ENCODE results near the gene ADAMTS17. TPM values are rescaled to one million over a fixed set of nuclear protein-coding genes. Genes with fewer than 3 reads are reported as not detected.

Gene ADAMTS17
- total RNA-seq, 1 experiment from 2014 or later: 3.2 TPM

GRCh38 chr15:100373120-100373896, 31.5 kb upstream of the ADAMTS17 start:
- no peak overlapping the region for H3K4me3 ChIP-seq
- intact Hi-C loops (cut with micrococcal nuclease; ENCODE audit: unreplicated experiment): no loop called here
- DNase-seq: no peak
- ChIA-PET POLR2A (ENCODE audit: unreplicated experiment) (no interaction called here), CTCF (no interaction called here)
- no TSS peak for BruUV-seq (replicated peaks)
- H3K27ac ChIP-seq: no peak overlapping the region
- H3K79me2 ChIP-seq (ENCODE audit: low read depth): no peaks in the 10 kb centered on the region
- peaks cover 19% of the 10 kb centered on the region; the same call in 1 of the 2 replicates for H3K27me3 ChIP-seq (ENCODE audit: insufficient read depth, low read depth)
- no peaks in the 10 kb centered on the region for H3K9me2 ChIP-seq (ENCODE audit: insufficient read depth)
- no peak for TF ChIP-seq CTCF (conservative IDR thresholded peaks at IDR 0.05)
- TF ChIP-seq EZH2 (IDR thresholded peaks at IDR 0.05; ENCODE audit: low read depth): no peak
- no peaks in the 10 kb centered on the region for H3K36me3 ChIP-seq (ENCODE audit: low read depth)
- no peak overlapping the region for H2AFZ ChIP-seq
- H3K4me2 ChIP-seq: no peak overlapping the region
- H4K20me1 ChIP-seq (ENCODE audit: insufficient read depth): no peaks in the 10 kb centered on the region
- H3K9me3 ChIP-seq (ENCODE audit: insufficient read depth, low read depth): no peaks in the 10 kb centered on the region
- H3K4me1 ChIP-seq (replicated peaks; ENCODE audit: insufficient read depth): no peaks in the 10 kb centered on the region
- H3F3A ChIP-seq (ENCODE audit: insufficient read depth, low read depth): no peaks in the 10 kb centered on the region

GRCh38 chr15:100372739-100373119, 31.0 kb upstream of the ADAMTS17 start:
- BruUV-seq (replicated peaks): no TSS peak
- Histone ChIP-seq H3K9me2 (ENCODE audit: insufficient read depth) (no peaks in the 10 kb centered on the region), H3K4me2 (no peak overlapping the region), H3K4me3 (no peak overlapping the region), H3K27ac (no peak overlapping the region), H3K9me3 (ENCODE audit: insufficient read depth, low read depth) (no peaks in the 10 kb centered on the region), H3K4me1 (replicated peaks; ENCODE audit: insufficient read depth) (no peaks in the 10 kb centered on the region), H3K36me3 (ENCODE audit: low read depth) (no peaks in the 10 kb centered on the region), H3F3A (ENCODE audit: insufficient read depth, low read depth) (no peaks in the 10 kb centered on the region), H3K27me3 (ENCODE audit: insufficient read depth, low read depth) (peaks cover 14% of the 10 kb centered on the region; the same call in 1 of the 2 replicates), H2AFZ (no peak overlapping the region), H3K79me2 (ENCODE audit: low read depth) (no peaks in the 10 kb centered on the region), H4K20me1 (ENCODE audit: insufficient read depth) (no peaks in the 10 kb centered on the region)
- POLR2A ChIA-PET (ENCODE audit: unreplicated experiment): no interaction called here
- CTCF ChIA-PET: no interaction called here
- DNase-seq: no peak
- TF ChIP-seq CTCF (conservative IDR thresholded peaks at IDR 0.05) (no peak), EZH2 (IDR thresholded peaks at IDR 0.05; ENCODE audit: low read depth) (no peak)
- intact Hi-C loops (cut with micrococcal nuclease; ENCODE audit: unreplicated experiment): no loop called here

GRCh38 chr15:100355342-100355741, 13.6 kb upstream of the ADAMTS17 start:
- Histone ChIP-seq H3K4me3 (no peak overlapping the region), H3K27me3 (ENCODE audit: insufficient read depth, low read depth) (peaks cover 13% of the 10 kb centered on the region; the same call in 1 of the 2 replicates), H3K36me3 (ENCODE audit: low read depth) (no peaks in the 10 kb centered on the region), H2AFZ (no peak overlapping the region), H3K4me2 (no peak overlapping the region), H3K79me2 (ENCODE audit: low read depth) (no peaks in the 10 kb centered on the region), H3K27ac (no peak overlapping the region), H4K20me1 (ENCODE audit: insufficient read depth) (no peaks in the 10 kb centered on the region), H3K9me2 (ENCODE audit: insufficient read depth) (no peaks in the 10 kb centered on the region), H3K9me3 (ENCODE audit: insufficient read depth, low read depth) (no peaks in the 10 kb centered on the region), H3F3A (ENCODE audit: insufficient read depth, low read depth) (peaks cover 11% of the 10 kb centered on the region; the same call in 1 of the 2 replicates), H3K4me1 (replicated peaks; ENCODE audit: insufficient read depth) (0 out of 2 replicates have a peak, but pooled peaks cover 10% of the 10 kb centered on the region)
- intact Hi-C loops (cut with micrococcal nuclease; ENCODE audit: unreplicated experiment): no loop called here
- POLR2A ChIA-PET (ENCODE audit: unreplicated experiment): no interaction called here
- TF ChIP-seq EZH2 (IDR thresholded peaks at IDR 0.05; ENCODE audit: low read depth): no peak
- TF ChIP-seq CTCF (conservative IDR thresholded peaks at IDR 0.05): no peak
- CTCF ChIA-PET: no interaction called here
- DNase-seq: no peak
- BruUV-seq (replicated peaks): no TSS peak
